ENCODE data around the gene NARS2. TPM values are rescaled to one million over a fixed set of nuclear protein-coding genes. Genes with fewer than 3 reads are reported as not detected.

The NARS2 gene
- total and polyA plus RNA-seq, 2 donors (not counting 1 experiment from before 2014, with no cell fraction given), result 13.2 to 15.7 TPM

DNA sequence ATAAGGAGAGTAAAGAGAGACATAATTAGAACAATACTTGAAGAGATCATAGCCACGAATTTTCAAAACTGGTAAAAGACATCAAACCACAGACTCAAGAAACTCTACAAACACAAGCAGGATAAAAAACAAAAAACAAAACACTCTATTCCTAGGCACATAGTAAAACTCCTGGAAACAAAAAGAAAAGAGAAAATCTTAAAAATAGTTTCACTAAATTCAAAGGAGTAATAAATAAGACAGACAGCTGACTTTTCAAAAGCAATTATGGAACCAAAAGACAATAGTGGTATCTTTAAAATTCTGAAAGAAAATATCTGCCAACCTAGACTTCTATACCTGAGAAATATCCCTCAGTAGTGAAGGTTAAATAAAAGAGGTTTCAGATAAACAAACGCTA is 9.2 kb upstream of the NARS2 start:
- TF ChIP-seq, protein P1, sequence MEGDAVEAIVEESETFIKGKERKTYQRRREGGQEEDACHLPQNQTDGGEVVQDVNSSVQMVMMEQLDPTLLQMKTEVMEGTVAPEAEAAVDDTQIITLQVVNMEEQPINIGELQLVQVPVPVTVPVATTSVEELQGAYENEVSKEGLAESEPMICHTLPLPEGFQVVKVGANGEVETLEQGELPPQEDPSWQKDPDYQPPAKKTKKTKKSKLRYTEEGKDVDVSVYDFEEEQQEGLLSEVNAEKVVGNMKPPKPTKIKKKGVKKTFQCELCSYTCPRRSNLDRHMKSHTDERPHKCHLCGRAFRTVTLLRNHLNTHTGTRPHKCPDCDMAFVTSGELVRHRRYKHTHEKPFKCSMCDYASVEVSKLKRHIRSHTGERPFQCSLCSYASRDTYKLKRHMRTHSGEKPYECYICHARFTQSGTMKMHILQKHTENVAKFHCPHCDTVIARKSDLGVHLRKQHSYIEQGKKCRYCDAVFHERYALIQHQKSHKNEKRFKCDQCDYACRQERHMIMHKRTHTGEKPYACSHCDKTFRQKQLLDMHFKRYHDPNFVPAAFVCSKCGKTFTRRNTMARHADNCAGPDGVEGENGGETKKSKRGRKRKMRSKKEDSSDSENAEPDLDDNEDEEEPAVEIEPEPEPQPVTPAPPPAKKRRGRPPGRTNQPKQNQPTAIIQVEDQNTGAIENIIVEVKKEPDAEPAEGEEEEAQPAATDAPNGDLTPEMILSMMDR (conservative IDR thresholded peaks at IDR 0.05 in 1 of 2, IDR thresholded peaks at IDR 0.05 in 1 of 2; ENCODE audit: low read depth in 1 of 2, low read length in 2 of 2), result no peak
- no peak for TF ChIP-seq EZH2 (IDR thresholded peaks at IDR 0.05; ENCODE audit: low read length, missing control alignments)

DNA sequence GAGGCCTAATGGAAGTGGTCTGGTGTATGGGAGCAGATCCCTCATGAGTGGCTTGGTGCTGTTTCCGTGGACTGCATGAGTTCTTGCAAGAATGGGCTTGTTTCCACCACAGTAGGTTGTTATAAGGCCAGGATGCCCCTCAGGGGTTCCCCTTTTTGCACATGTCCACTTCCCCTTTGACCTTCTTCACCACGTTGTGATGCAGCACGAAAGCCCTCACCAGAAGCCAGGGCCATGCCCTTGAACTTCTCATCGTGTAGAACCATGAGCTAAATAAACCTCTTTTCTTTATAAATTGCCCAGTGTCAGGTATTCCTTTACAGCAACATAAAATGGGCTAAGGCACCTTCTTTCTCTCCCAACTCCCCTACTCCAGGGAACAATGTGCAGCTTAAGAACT is 2.8 kb upstream of the NARS2 start:
- Histone ChIP-seq H4K20me1 (ENCODE audit: control insufficient read depth, extremely low read depth, insufficient read depth, low read length) (no peaks in the 10 kb centered on the region), H3K27me3 (ENCODE audit: control insufficient read depth, insufficient read depth, low read length) (no peaks in the 10 kb centered on the region), H2AFZ (ENCODE audit: low read length) (no peak overlapping the region), H3K27ac (ENCODE audit: insufficient read depth, low read length) (no peak overlapping the region), H3K9ac (ENCODE audit: insufficient read depth, low read length) (no peak overlapping the region), H3K4me3 (replicated peaks in 1 of 4; ENCODE audit: control extremely low read depth in 1 of 4, insufficient read depth in 1 of 4, low read depth in 3 of 4, low read length in 4 of 4) (no peak overlapping the region), H3K36me3 (ENCODE audit: control insufficient read depth, insufficient read depth, low read length) (no peaks in the 10 kb centered on the region), H3K4me2 (ENCODE audit: extremely low read depth, insufficient read depth, low read length) (no peak overlapping the region), H3K9me3 (ENCODE audit: control insufficient read depth, insufficient read depth, low read depth, low read length) (no peaks in the 10 kb centered on the region), H3K4me1 (ENCODE audit: control insufficient read depth, extremely low read depth, insufficient read depth, low read length) (no peaks in the 10 kb centered on the region), H3K79me2 (ENCODE audit: control insufficient read depth, insufficient read depth, low read length) (peaks cover 3% of the 10 kb centered on the region)
- no peak for TF ChIP-seq EZH2 (IDR thresholded peaks at IDR 0.05; ENCODE audit: low read length, missing control alignments)
- TF ChIP-seq, protein P1 (conservative IDR thresholded peaks at IDR 0.05 in 1 of 2, IDR thresholded peaks at IDR 0.05 in 1 of 2; ENCODE audit: low read depth in 1 of 2, low read length in 2 of 2), result no peak
- no peak for DNase-seq (ENCODE audit: low read depth in 2 of 2)

More for the DNA sequence above, 9.2 kb upstream of the NARS2 start:
- no peak for DNase-seq (ENCODE audit: low read depth in 2 of 2)
- H3K4me1 ChIP-seq (ENCODE audit: control insufficient read depth, extremely low read depth, insufficient read depth, low read length), result no peaks in the 10 kb centered on the region
- H3K4me2 ChIP-seq (ENCODE audit: extremely low read depth, insufficient read depth, low read length), result no peak overlapping the region
- peaks cover 3% of the 10 kb centered on the region for H3K27me3 ChIP-seq (ENCODE audit: control insufficient read depth, insufficient read depth, low read length)
- no peak overlapping the region for H3K9ac ChIP-seq (ENCODE audit: insufficient read depth, low read length)
- no peak overlapping the region for H3K27ac ChIP-seq (ENCODE audit: insufficient read depth, low read length)
- no peaks in the 10 kb centered on the region for H3K36me3 ChIP-seq (ENCODE audit: control insufficient read depth, insufficient read depth, low read length)
- no peak overlapping the region for H2AFZ ChIP-seq (ENCODE audit: low read length)
- H3K79me2 ChIP-seq (ENCODE audit: control insufficient read depth, insufficient read depth, low read length), result no peaks in the 10 kb centered on the region
- no peaks in the 10 kb centered on the region for H3K9me3 ChIP-seq (ENCODE audit: control insufficient read depth, insufficient read depth, low read depth, low read length)
- no peaks in the 10 kb centered on the region for H4K20me1 ChIP-seq (ENCODE audit: control insufficient read depth, extremely low read depth, insufficient read depth, low read length)
- no peak overlapping the region for H3K4me3 ChIP-seq (replicated peaks in 1 of 4; ENCODE audit: control extremely low read depth in 1 of 4, insufficient read depth in 1 of 4, low read depth in 3 of 4, low read length in 4 of 4)

DNA sequence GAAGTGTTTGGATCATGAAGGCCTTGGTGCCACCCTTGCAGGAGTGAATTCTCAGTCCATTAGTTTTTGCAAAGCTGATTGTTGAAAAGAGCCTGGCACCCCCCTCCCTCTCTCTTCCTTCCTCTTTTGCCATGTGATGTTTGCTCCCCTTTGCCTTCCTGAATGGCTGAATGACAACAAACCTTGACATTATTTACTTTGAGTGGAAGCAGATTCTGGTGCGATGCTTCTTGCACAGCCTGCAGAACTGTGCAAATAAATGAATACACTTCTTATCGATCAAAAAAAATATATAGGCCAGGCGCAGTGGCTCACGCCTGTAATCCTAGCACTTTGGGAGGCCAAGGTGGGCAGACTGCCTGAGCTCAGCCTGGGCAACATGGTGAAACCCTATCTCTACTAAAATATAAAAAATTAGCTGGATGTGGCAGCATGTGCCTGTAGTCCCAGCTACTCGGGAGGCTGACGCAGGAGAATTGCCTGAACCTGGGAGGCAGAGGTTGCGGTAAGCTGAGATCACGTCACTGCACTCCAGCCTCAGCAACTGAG is 2.0 kb upstream of the NARS2 start:
- peaks cover 3% of the 10 kb centered on the region for H3K79me2 ChIP-seq (ENCODE audit: control insufficient read depth, insufficient read depth, low read length)
- TF ChIP-seq EZH2 (IDR thresholded peaks at IDR 0.05; ENCODE audit: low read length, missing control alignments), result no peak
- TF ChIP-seq, protein P1 (conservative IDR thresholded peaks at IDR 0.05 in 1 of 2, IDR thresholded peaks at IDR 0.05 in 1 of 2; ENCODE audit: low read depth in 1 of 2, low read length in 2 of 2), result no peak
- DNase-seq (ENCODE audit: low read depth in 2 of 2), result no peak
- no peak overlapping the region for H3K4me2 ChIP-seq (ENCODE audit: extremely low read depth, insufficient read depth, low read length)
- no peaks in the 10 kb centered on the region for H3K36me3 ChIP-seq (ENCODE audit: control insufficient read depth, insufficient read depth, low read length)
- no peak overlapping the region for H2AFZ ChIP-seq (ENCODE audit: low read length)
- H3K27me3 ChIP-seq (ENCODE audit: control insufficient read depth, insufficient read depth, low read length), result no peaks in the 10 kb centered on the region
- H3K27ac ChIP-seq (ENCODE audit: insufficient read depth, low read length), result no peak overlapping the region
- no peaks in the 10 kb centered on the region for H3K4me1 ChIP-seq (ENCODE audit: control insufficient read depth, extremely low read depth, insufficient read depth, low read length)
- no peak overlapping the region for H3K9ac ChIP-seq (ENCODE audit: insufficient read depth, low read length)
- H3K9me3 ChIP-seq (ENCODE audit: control insufficient read depth, insufficient read depth, low read depth, low read length), result no peaks in the 10 kb centered on the region
- H3K4me3 ChIP-seq (replicated peaks in 1 of 4; ENCODE audit: control extremely low read depth in 1 of 4, insufficient read depth in 1 of 4, low read depth in 3 of 4, low read length in 4 of 4), result no peak overlapping the region
- no peaks in the 10 kb centered on the region for H4K20me1 ChIP-seq (ENCODE audit: control insufficient read depth, extremely low read depth, insufficient read depth, low read length)

Measured in fibroblast of lung (primary cell).